Astrocyte (in vitro differentiated cells and primary cell): ENCODE results near the gene LIPG. TPM values are rescaled to one million over a fixed set of nuclear protein-coding genes. Genes with fewer than 3 reads are reported as not detected.
A peak's percentile ranks its signal among the peaks of the same experiment; 100 is the strongest.

ENCODE experiments used
- DNase-seq: peaks from one replicate; pipeline ENCODE4 v3.0.0-alpha.2; 2010; ENCODE audit warnings: low read depth
- FAIRE-seq: peaks from 2 replicates; lab custom pipeline; 2011; peaks lifted over from hg19 to GRCh38; lab: Jason Lieb, UNC
- H2AFZ ChIP-seq: 2 replicates; pipeline ENCODE4 v1.6.0; 2012; ENCODE audit warnings: low read depth, low read length, inconsistent platforms
- H3K27ac ChIP-seq: 2 replicates; pipeline ENCODE4 v1.5.1; 2011; ENCODE audit warnings: low read depth, low read length, inconsistent platforms
- H3K27me3 ChIP-seq: 2 replicates; pipeline ENCODE4 v1.6.0; 2011; ENCODE audit warnings: low read length, inconsistent platforms; ENCODE audit not compliant: insufficient read depth
- H3K36me3 ChIP-seq: 2 replicates; pipeline ENCODE4 v1.5.1; 2011; ENCODE audit warnings: low read length, inconsistent platforms; ENCODE audit not compliant: insufficient read depth
- H3K4me1 ChIP-seq: 2 replicates; pipeline ENCODE4 v1.5.1; 2011; ENCODE audit warnings: low read length, inconsistent platforms; ENCODE audit not compliant: insufficient read depth
- H3K4me2 ChIP-seq: 2 replicates; pipeline ENCODE4 v1.6.0; 2012; ENCODE audit warnings: low read length, inconsistent platforms
- H3K4me3 ChIP-seq: 2 replicates; pipeline ENCODE4 v1.5.1; 2011; ENCODE audit warnings: low read depth, mild to moderate bottlenecking, low read length, inconsistent platforms; ENCODE audit not compliant: insufficient read depth
- H3K79me2 ChIP-seq: 2 replicates; pipeline ENCODE4 v1.6.0; 2012; ENCODE audit warnings: mild to moderate bottlenecking, low read length, inconsistent platforms; ENCODE audit not compliant: insufficient read depth
- H3K9ac ChIP-seq: 2 replicates; pipeline ENCODE4 v1.6.0; 2012; ENCODE audit warnings: mild to moderate bottlenecking, low read length, inconsistent platforms
- H3K9me3 ChIP-seq: 2 replicates; pipeline ENCODE4 v1.5.1; 2012; ENCODE audit warnings: low read depth, mild to moderate bottlenecking, low read length, inconsistent platforms; ENCODE audit not compliant: insufficient read depth
- H4K20me1 ChIP-seq: 2 replicates; pipeline ENCODE4 v1.6.0; 2012; ENCODE audit warnings: low read length, inconsistent platforms; ENCODE audit not compliant: insufficient read depth
- H3K27ac Mint-ChIP-seq: one replicate; pipeline ENCODE4 v1.8.0; 2021; ENCODE audit warnings: mild to moderate bottlenecking, mixed read lengths; ENCODE audit not compliant: unreplicated experiment
- H3K27me3 Mint-ChIP-seq: one replicate; pipeline ENCODE4 v1.8.0; 2021; ENCODE audit warnings: low read depth, mixed read lengths; ENCODE audit not compliant: unreplicated experiment
- H3K36me3 Mint-ChIP-seq: one replicate; pipeline ENCODE4 v1.8.0; 2021; ENCODE audit warnings: low read depth, mixed read lengths; ENCODE audit not compliant: unreplicated experiment
- H3K4me1 Mint-ChIP-seq: one replicate; pipeline ENCODE4 v1.8.0; 2021; ENCODE audit warnings: low read depth, mixed read lengths; ENCODE audit not compliant: unreplicated experiment
- H3K4me3 Mint-ChIP-seq: one replicate; pipeline ENCODE4 v1.8.0; 2021; ENCODE audit warnings: mild to moderate bottlenecking, moderate library complexity, mixed read lengths; ENCODE audit not compliant: unreplicated experiment
- H3K9me3 Mint-ChIP-seq: one replicate; pipeline ENCODE4 v1.8.0; 2021; ENCODE audit warnings: mild to moderate bottlenecking, mixed read lengths; ENCODE audit not compliant: unreplicated experiment
- CTCF ChIP-seq: IDR thresholded peaks from 2 replicates; pipeline ENCODE4 v1.5.1; 2011; ENCODE audit warnings: low read depth, mild to moderate bottlenecking, inconsistent platforms, low read length, moderate library complexity; ENCODE audit not compliant: insufficient read depth
- EZH2 ChIP-seq: IDR thresholded peaks from 2 replicates; pipeline ENCODE4 v1.6.1; 2012; ENCODE audit warnings: mild to moderate bottlenecking, low read length, inconsistent platforms; ENCODE audit not compliant: insufficient read depth
- total RNA-seq: library from RNA; stranded (reverse); gene quantifications from 2 replicates; pipeline ENCODE4 v1.2.1, GENCODE V29; 2021

The LIPG gene
- total RNA-seq, 1 donor from 2014 or later: 18.3 TPM

GRCh38 chr18:49596687-49597086, 34.8 kb downstream of the LIPG start:
- no peak for TF ChIP-seq EZH2
- no peak for TF ChIP-seq CTCF
- Histone ChIP-seq H3K27me3 (peaks cover 3% of the 10 kb centered on the region), H4K20me1 (no peaks in the 10 kb centered on the region), H3K79me2 (no peaks in the 10 kb centered on the region), H2AFZ (no peak overlapping the region), H3K4me2 (no peak overlapping the region), H3K4me1 (no peaks in the 10 kb centered on the region), H3K27ac (no peak overlapping the region), H3K4me3 (no peak overlapping the region), H3K9me3 (no peaks in the 10 kb centered on the region), H3K36me3 (no peaks in the 10 kb centered on the region), H3K9ac (no peak overlapping the region)
- H3K4me3 Mint-ChIP-seq: no peak overlapping the region
- no peak overlapping the region for H3K27ac Mint-ChIP-seq
- peaks cover 3% of the 10 kb centered on the region for H3K27me3 Mint-ChIP-seq
- H3K9me3 Mint-ChIP-seq: no peaks in the 10 kb centered on the region
- no peaks in the 10 kb centered on the region for H3K4me1 Mint-ChIP-seq
- no peaks in the 10 kb centered on the region for H3K36me3 Mint-ChIP-seq
- DNase-seq: no peak
- no peak for FAIRE-seq

GRCh38 chr18:49597157-49597931, 35.5 kb downstream of the LIPG start:
- no peak overlapping the region for H3K4me3 ChIP-seq
- H3K4me2 ChIP-seq: no peak overlapping the region
- H3K4me3 Mint-ChIP-seq: no peak overlapping the region
- H3K27ac ChIP-seq: peak overlapping the region; percentile 7
- H3K9me3 Mint-ChIP-seq: no peaks in the 10 kb centered on the region
- no peak overlapping the region for H3K27ac Mint-ChIP-seq
- no peak for TF ChIP-seq EZH2
- TF ChIP-seq CTCF: no peak
- no peaks in the 10 kb centered on the region for H4K20me1 ChIP-seq
- no peak for FAIRE-seq
- no peak overlapping the region for H3K9ac ChIP-seq
- H3K36me3 Mint-ChIP-seq: no peaks in the 10 kb centered on the region
- H3K9me3 ChIP-seq: no peaks in the 10 kb centered on the region
- no peak overlapping the region for H2AFZ ChIP-seq
- H3K4me1 ChIP-seq: no peaks in the 10 kb centered on the region
- H3K27me3 Mint-ChIP-seq: peaks cover 3% of the 10 kb centered on the region
- no peaks in the 10 kb centered on the region for H3K4me1 Mint-ChIP-seq
- H3K36me3 ChIP-seq: no peaks in the 10 kb centered on the region
- DNase-seq: peak; percentile 36
- no peaks in the 10 kb centered on the region for H3K79me2 ChIP-seq
- peaks cover 3% of the 10 kb centered on the region for H3K27me3 ChIP-seq

GRCh38 chr18:49601211-49601610, 39.4 kb downstream of the LIPG start:
- DNase-seq: no peak
- no peaks in the 10 kb centered on the region for H3K36me3 Mint-ChIP-seq
- peaks cover 3% of the 10 kb centered on the region for H3K27me3 Mint-ChIP-seq
- no peaks in the 10 kb centered on the region for H3K4me1 Mint-ChIP-seq
- no peak overlapping the region for H3K27ac Mint-ChIP-seq
- no peaks in the 10 kb centered on the region for H3K4me1 ChIP-seq
- peaks cover 3% of the 10 kb centered on the region for H3K27me3 ChIP-seq
- H3K9me3 ChIP-seq: no peaks in the 10 kb centered on the region
- peaks cover 5% of the 10 kb centered on the region for H3K9me3 Mint-ChIP-seq
- no peak overlapping the region for H3K27ac ChIP-seq
- no peak overlapping the region for H3K4me2 ChIP-seq
- no peaks in the 10 kb centered on the region for H3K36me3 ChIP-seq
- TF ChIP-seq CTCF (no peak), EZH2 (no peak)
- H3K79me2 ChIP-seq: no peaks in the 10 kb centered on the region
- H3K4me3 ChIP-seq: no peak overlapping the region
- H3K4me3 Mint-ChIP-seq: no peak overlapping the region
- H4K20me1 ChIP-seq: no peaks in the 10 kb centered on the region
- no peak overlapping the region for H3K9ac ChIP-seq
- FAIRE-seq: no peak
- no peak overlapping the region for H2AFZ ChIP-seq
